HepG2 (cell line): Measurements from ENCODE around the gene FAH. TPM values are rescaled to one million over a fixed set of nuclear protein-coding genes. Genes with fewer than 3 reads are reported as not detected.

Source experiments
- ARID2 ChIP-seq: sonication (generic); formaldehyde crosslinking; IDR thresholded peaks from 2 replicates; pipeline ENCODE4 v1.8.1; 2022; ENCODE audit warnings: mild to moderate bottlenecking, missing genetic modification reagents, borderline replicate concordance
- BORCS8-MEF2B ChIP-seq: sonication (generic); formaldehyde crosslinking; IDR thresholded peaks from 2 replicates; pipeline ENCODE4 v1.8.0; 2022; ENCODE audit warnings: mild to moderate bottlenecking, missing genetic modification reagents
- BRD4 ChIP-seq: sonication (generic); formaldehyde crosslinking; IDR thresholded peaks from 2 replicates; pipeline ENCODE4 v1.4.0; 2020; ENCODE audit warnings: missing genetic modification reagents
- FOXM1 ChIP-seq: sonication (generic); formaldehyde crosslinking; IDR thresholded peaks from 2 replicates; pipeline ENCODE4 v1.5.0; 2020; ENCODE audit warnings: missing genetic modification reagents
- HDAC2 ChIP-seq: sonication (generic); formaldehyde crosslinking; IDR thresholded peaks from 2 replicates; pipeline ENCODE4 v1.4.0; 2020; ENCODE audit warnings: missing genetic modification reagents
- HHEX ChIP-seq: IDR thresholded peaks from 2 replicates; pipeline ENCODE4 v1.6.1; 2016; ENCODE audit warnings: control low read depth
- HOMEZ ChIP-seq: IDR thresholded peaks from 2 replicates; pipeline ENCODE4 v1.6.1; 2016; ENCODE audit warnings: low read depth
- HOXD1 ChIP-seq: sonication (generic); formaldehyde crosslinking; IDR thresholded peaks from 2 replicates; pipeline ENCODE4 v1.5.0; 2020; ENCODE audit warnings: missing genetic modification reagents
- NR2C2 ChIP-seq: sonication (generic); formaldehyde crosslinking; IDR thresholded peaks from 2 replicates; pipeline ENCODE4 v1.4.0; 2020; ENCODE audit warnings: missing genetic modification reagents, mild to moderate bottlenecking, moderate library complexity, borderline replicate concordance
- NR2F2 ChIP-seq: IDR thresholded peaks from 2 replicates; pipeline ENCODE4 v1.6.1; 2012; ENCODE audit warnings: low read depth, inconsistent platforms, borderline replicate concordance
- PPARG ChIP-seq: conservative IDR thresholded peaks from 2 replicates; pipeline ENCODE4 v1.6.1; 2016; ENCODE audit warnings: missing biosample characterization, missing genetic modification reagents
- SKI ChIP-seq: fragments of 450-650 bp; IDR thresholded peaks from one replicate; pipeline ENCODE4 v1.6.1; 2018; ENCODE audit warnings: mild to moderate bottlenecking; ENCODE audit not compliant: partially characterized antibody
- SMC3 ChIP-seq: IDR thresholded peaks from 2 replicates; pipeline ENCODE4 v1.6.1; 2011; ENCODE audit warnings: low read length, improper control_type of control experiment
- YY1 ChIP-seq: IDR thresholded peaks from 2 replicates; pipeline ENCODE4 v1.6.1; 2011; ENCODE audit warnings: low read length, low read depth, moderate library complexity, mild to moderate bottlenecking; ENCODE audit not compliant: insufficient read depth, insufficient replicate concordance
- ZNF44 ChIP-seq: sonication (generic); formaldehyde crosslinking; IDR thresholded peaks from 2 replicates; pipeline ENCODE4 v1.5.1; 2020; ENCODE audit warnings: mild to moderate bottlenecking, missing genetic modification reagents
- ZNF609 ChIP-seq: sonication (generic); formaldehyde crosslinking; IDR thresholded peaks from 2 replicates; pipeline ENCODE4 v1.4.0; 2020; ENCODE audit warnings: mild to moderate bottlenecking, missing genetic modification reagents, borderline replicate concordance
- ZNF687 ChIP-seq: sonication (generic); formaldehyde crosslinking; IDR thresholded peaks from 2 replicates; pipeline ENCODE4 v1.5.1; 2020; ENCODE audit warnings: mild to moderate bottlenecking, missing genetic modification reagents, moderate library complexity
- ZNF770 ChIP-seq: sonication (generic); formaldehyde crosslinking; IDR thresholded peaks from 2 replicates; pipeline ENCODE4 v1.5.0; 2020; ENCODE audit warnings: mild to moderate bottlenecking, missing genetic modification reagents
- polyA plus RNA-seq, 8 experiments: library from polyadenylated mRNA; depleted of rRNA in 3 of 8; stranded (reverse) in 7 of 8; unstranded in 1 of 8; fragments of >200 nt; fragmentation: Illumina TruSeq in 4 of 8; extraction: Trizol in 4 of 8; gene quantifications; 2 replicates each; pipeline versions ENCODE4 v1.2.1 to v1.2.3, GENCODE V29; 2011 to 2016; ENCODE audit warnings: low read depth in 4 of 8, missing spikeins in 1 of 8, mixed read lengths in 1 of 8; ENCODE audit not compliant: insufficient read depth in 1 of 8
- total RNA-seq, 5 experiments: library from RNA; depleted of rRNA; stranded (reverse); fragments of >200 nt; fragmentation: Illumina TruSeq; extraction: Trizol; gene quantifications; 2 replicates each; pipeline ENCODE4 v1.2.3, GENCODE V29; 2016; ENCODE audit warnings: low read depth in 1 of 5

Gene FAH
- total and polyA plus RNA-seq, 2 of the 13 experiments (the other 11 are each of a cell fraction or from before 2014, with no cell fraction given), result 36.6 to 75.0 TPM

- TF ChIP-seq NR2C2 (CRISPR knock-in tag), result peak; percentile 90
- TF ChIP-seq HOXD1, result 0 out of 2 replicates have a peak, but pooled peaks have one; percentile 24
- TF ChIP-seq FOXM1 (CRISPR knock-in tag), result no peak
- peak; percentile 86; the same call in 1 of the 2 replicates for TF ChIP-seq HOMEZ (CRISPR knock-in tag)
- TF ChIP-seq SMC3, result peak; percentile 21; the same call in 1 of the 2 replicates
- peak; percentile 33; the same call in 1 of the 2 replicates for TF ChIP-seq BRD4
- peak; percentile 36 for TF ChIP-seq YY1
- TF ChIP-seq PPARG (CRISPR knock-in tag), result peak; percentile 99
- TF ChIP-seq BORCS8-MEF2B, result peak; percentile 34; the same call in 1 of the 2 replicates
- TF ChIP-seq NR2F2, result peak; percentile 82
- peak; percentile 86 for TF ChIP-seq ZNF687
- TF ChIP-seq ZNF44 (CRISPR knock-in tag), result no peak
- peak; percentile 60; the same call in 1 of the 2 replicates for TF ChIP-seq ZNF609 (CRISPR knock-in tag)
- no peak for TF ChIP-seq HHEX (CRISPR knock-in tag)
- TF ChIP-seq ZNF770 (CRISPR knock-in tag), result peak; percentile 66
- TF ChIP-seq HDAC2 (CRISPR knock-in tag), result peak; percentile 80
- TF ChIP-seq ARID2 (CRISPR knock-in tag), result 0 out of 2 replicates have a peak, but pooled peaks have one; percentile 70
- TF ChIP-seq SKI, result peak; percentile 70
Measured at GRCh38 chr15:80171787-80172186, 19.0 kb downstream of the FAH start (continued).
